CD4-positive, alpha-beta T cell (primary cell): Measurements from ENCODE around the gene SFMBT2. TPM values are rescaled to one million over a fixed set of nuclear protein-coding genes. Genes with fewer than 3 reads are reported as not detected.
"Not testable (repeated sequence)": the region's sequence is repeated elsewhere in the genome, so short reads cannot be mapped to it uniquely, and the experiment has no call there.

Experiments
- ATAC-seq: fragments of 200-7000 bp; cut with Tn5 transposase; one replicate; pipeline ENCODE4 v1.10.0; 2022; ENCODE audit warnings: mild to moderate bottlenecking; ENCODE audit not compliant: poor library complexity
- CTCF ChIA-PET: fragments of 350-600 bp; sonication (Branson Sonifier 250); formaldehyde crosslinking; loops from one replicate; lab custom pipeline; 2021; ENCODE audit warnings: antibody characterized with exemption, inconsistent platforms; lab: Charles Lee
- POLR2A ChIA-PET: fragments of 350-600 bp; sonication (Branson Sonifier 250); formaldehyde crosslinking; loops from one replicate; lab custom pipeline; 2021; ENCODE audit warnings: antibody characterized with exemption, inconsistent platforms; lab: Charles Lee
- DNase-seq, 14 experiments: peaks; one replicate each; pipeline ENCODE4 v3.0.0-alpha.2; 2013 to 2020; ENCODE audit warnings: mixed read lengths in 2 of 14
- H3K27ac ChIP-seq, 2 donors: one replicate each; pipeline versions ENCODE4 v1.5.1 to v1.7.0; 2013; ENCODE audit warnings: low read length in 2 of 2, low read depth in 1 of 2, mild to moderate bottlenecking in 1 of 2
- H3K27me3 ChIP-seq, 2 experiments: 1 replicate in 1 of 2; 2 replicates in 1 of 2; pipeline versions ENCODE4 v1.6.1 to v1.7.0; 2013; ENCODE audit warnings: low read length in 2 of 2, control low read depth in 1 of 2, mild to moderate bottlenecking in 1 of 2, moderate library complexity in 1 of 2; ENCODE audit not compliant: insufficient read depth in 2 of 2, control insufficient read depth in 1 of 2
- H3K36me3 ChIP-seq: one replicate; pipeline ENCODE4 v1.6.1; 2013; ENCODE audit warnings: low read length, control low read depth; ENCODE audit not compliant: insufficient read depth
- H3K4me1 ChIP-seq: one replicate; pipeline ENCODE4 v1.6.1; 2013; ENCODE audit warnings: low read length, control low read depth; ENCODE audit not compliant: insufficient read depth
- H3K4me3 ChIP-seq: one replicate; pipeline ENCODE4 v1.5.1; 2013; ENCODE audit warnings: mild to moderate bottlenecking, low read length, moderate library complexity
- H3K9me3 ChIP-seq, 2 experiments: 1 replicate in 1 of 2; 2 replicates in 1 of 2; pipeline versions ENCODE4 v1.6.1 to v1.7.0; 2013; ENCODE audit warnings: low read length in 2 of 2, mild to moderate bottlenecking in 2 of 2, control low read depth in 1 of 2, moderate library complexity in 1 of 2; ENCODE audit not compliant: control insufficient read depth in 1 of 2, insufficient read depth in 1 of 2
- H3K27ac Mint-ChIP-seq: one replicate; pipeline ENCODE4 v1.8.0; 2020; ENCODE audit warnings: mixed read lengths
- H3K27me3 Mint-ChIP-seq: one replicate; pipeline ENCODE4 v1.8.0; 2021; ENCODE audit warnings: mixed read lengths
- H3K36me3 Mint-ChIP-seq: one replicate; pipeline ENCODE4 v1.8.0; 2021; ENCODE audit warnings: low read depth, mixed read lengths
- H3K4me1 Mint-ChIP-seq: one replicate; pipeline ENCODE4 v1.8.0; 2021; ENCODE audit warnings: low read depth, mixed read lengths
- H3K4me3 Mint-ChIP-seq: one replicate; pipeline ENCODE4 v1.8.0; 2020; ENCODE audit warnings: mild to moderate bottlenecking, mixed read lengths
- H3K9me3 Mint-ChIP-seq: one replicate; pipeline ENCODE4 v1.8.0; 2020; ENCODE audit warnings: mixed read lengths
- intact Hi-C, 2 experiments: fragments of 100-400 bp; cut with DNase I in 1 of 2; cut with micrococcal nuclease in 1 of 2; formaldehyde crosslinking; loops; one replicate each; pipeline versions ENCODE4 v1.15.1 to v1.9.0; 2023 to 2025; cut with DNase I, micrococcal nuclease
- total RNA-seq, 174 experiments: library from RNA in 2 of 174; stranded (reverse) in 2 of 174; gene quantifications; one replicate each; pipeline ENCODE4 v1.2.3 and lab custom pipeline; 2021 to 2026
- TF ChIP-seq, protein P1 (sequence below): fragments of 200-600 bp; IDR thresholded peaks from one replicate; pipeline ENCODE4 v1.8.0; 2022; ENCODE audit warnings: antibody characterized with exemption, mild to moderate bottlenecking

The SFMBT2 gene
- total RNA-seq, 2 experiments from 2014 or later: 41.0 to 42.0 TPM

DNA sequence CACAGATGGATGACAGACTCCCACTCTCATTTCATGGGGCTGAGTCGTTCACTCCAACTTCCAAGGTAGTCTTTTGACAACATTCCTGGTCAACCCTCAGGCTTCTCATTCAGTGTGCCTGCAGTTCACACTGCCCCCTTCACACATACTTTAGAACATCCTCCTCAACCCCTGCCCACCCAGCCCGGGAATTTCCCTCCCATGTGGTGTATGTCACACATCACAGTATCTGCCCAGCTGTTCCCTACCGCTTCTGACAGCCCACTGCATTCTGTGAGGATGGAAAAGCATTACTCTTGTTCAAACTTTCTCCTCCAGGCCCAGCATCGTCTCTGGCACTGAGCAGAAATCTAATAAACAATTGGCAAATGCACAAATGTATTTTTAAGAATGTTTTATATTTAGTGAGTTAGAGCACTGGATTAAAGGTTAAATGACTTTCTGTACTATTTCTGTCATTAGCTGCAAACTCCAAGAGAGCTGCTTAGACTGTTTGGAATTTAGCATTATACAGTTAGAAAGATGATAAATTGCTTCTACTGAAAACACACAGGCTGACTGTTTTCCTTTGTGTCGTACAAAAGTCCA, 110.4 kb downstream of the SFMBT2 start:
- Mint-ChIP-seq H3K4me1 (peaks cover 77% of the 10 kb centered on the region), H3K27ac (peak overlapping the region; percentile 10), H3K27me3 (no peaks in the 10 kb centered on the region), H3K36me3 (peaks cover 59% of the 10 kb centered on the region), H3K4me3 (no peak overlapping the region), H3K9me3 (peaks cover 2% of the 10 kb centered on the region)
- H3K36me3 ChIP-seq: no peaks in the 10 kb centered on the region
- TF ChIP-seq, protein P1, sequence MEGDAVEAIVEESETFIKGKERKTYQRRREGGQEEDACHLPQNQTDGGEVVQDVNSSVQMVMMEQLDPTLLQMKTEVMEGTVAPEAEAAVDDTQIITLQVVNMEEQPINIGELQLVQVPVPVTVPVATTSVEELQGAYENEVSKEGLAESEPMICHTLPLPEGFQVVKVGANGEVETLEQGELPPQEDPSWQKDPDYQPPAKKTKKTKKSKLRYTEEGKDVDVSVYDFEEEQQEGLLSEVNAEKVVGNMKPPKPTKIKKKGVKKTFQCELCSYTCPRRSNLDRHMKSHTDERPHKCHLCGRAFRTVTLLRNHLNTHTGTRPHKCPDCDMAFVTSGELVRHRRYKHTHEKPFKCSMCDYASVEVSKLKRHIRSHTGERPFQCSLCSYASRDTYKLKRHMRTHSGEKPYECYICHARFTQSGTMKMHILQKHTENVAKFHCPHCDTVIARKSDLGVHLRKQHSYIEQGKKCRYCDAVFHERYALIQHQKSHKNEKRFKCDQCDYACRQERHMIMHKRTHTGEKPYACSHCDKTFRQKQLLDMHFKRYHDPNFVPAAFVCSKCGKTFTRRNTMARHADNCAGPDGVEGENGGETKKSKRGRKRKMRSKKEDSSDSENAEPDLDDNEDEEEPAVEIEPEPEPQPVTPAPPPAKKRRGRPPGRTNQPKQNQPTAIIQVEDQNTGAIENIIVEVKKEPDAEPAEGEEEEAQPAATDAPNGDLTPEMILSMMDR: no peak
- CTCF ChIA-PET: no interaction called here
- peaks cover 0 to 4% of the 10 kb centered on the region in 2 experiments for H3K9me3 ChIP-seq
- no peak overlapping the region for H3K27ac ChIP-seq
- DNase-seq (no peak), ATAC-seq (no peak)
- H3K4me3 ChIP-seq: no peak overlapping the region
- H3K4me1 ChIP-seq: peaks cover 20% of the 10 kb centered on the region
- intact Hi-C loops: no loop called here
- H3K27me3 ChIP-seq: no peaks in the 10 kb centered on the region
- POLR2A ChIA-PET: no interaction called here

GRCh38 chr10:7299601-7300325, 111.1 kb downstream of the SFMBT2 start:
- H3K36me3 ChIP-seq, H3K9me3 Mint-ChIP-seq, H3K4me3 ChIP-seq, H3K4me3 Mint-ChIP-seq, intact Hi-C loops, H3K9me3 ChIP-seq, H3K27me3 ChIP-seq, H3K27me3 Mint-ChIP-seq, H3K27ac Mint-ChIP-seq, DNase-seq, ATAC-seq, POLR2A ChIA-PET, H3K27ac ChIP-seq, CTCF ChIA-PET: not testable (repeated sequence)
- peaks cover 20% of the 10 kb centered on the region for H3K4me1 ChIP-seq
- H3K36me3 Mint-ChIP-seq: peaks cover 59% of the 10 kb centered on the region
- peaks cover 77% of the 10 kb centered on the region for H3K4me1 Mint-ChIP-seq

DNA sequence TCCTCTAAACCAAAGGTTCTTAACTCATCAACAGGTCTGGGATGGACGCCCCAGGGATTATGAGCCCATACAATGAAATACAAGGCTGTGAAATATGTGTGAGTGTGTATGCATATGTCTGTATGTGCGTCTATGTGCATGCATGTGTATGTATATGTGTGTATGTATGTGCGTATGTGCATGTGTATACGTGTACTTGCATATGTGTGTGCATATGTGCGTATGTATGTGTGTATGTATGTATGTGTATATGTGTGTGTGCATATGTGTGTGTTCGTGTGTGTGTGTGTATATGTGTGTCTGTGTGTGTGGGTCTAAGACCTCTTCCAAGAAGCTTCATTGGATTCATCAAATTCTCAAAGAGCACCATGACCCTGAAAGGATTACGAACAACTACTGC, 112.3 kb downstream of the SFMBT2 start:
- no peak overlapping the region for H3K27ac Mint-ChIP-seq
- ChIA-PET POLR2A (no interaction called here), CTCF (no interaction called here)
- H3K4me1 Mint-ChIP-seq: peaks cover 77% of the 10 kb centered on the region
- intact Hi-C loops: no loop called here
- H3K4me3 Mint-ChIP-seq: no peak overlapping the region
- ATAC-seq (no peak), DNase-seq (no peak)
- TF ChIP-seq, protein P1: no peak
- peaks cover 20% of the 10 kb centered on the region for H3K4me1 ChIP-seq
- peaks cover 52% of the 10 kb centered on the region for H3K36me3 Mint-ChIP-seq
- H3K9me3 Mint-ChIP-seq: peaks cover 2% of the 10 kb centered on the region
- no peaks in the 10 kb centered on the region for H3K27me3 ChIP-seq
- no peak overlapping the region for H3K4me3 ChIP-seq
- peaks cover 0 to 4% of the 10 kb centered on the region in 2 experiments for H3K9me3 ChIP-seq
- H3K27me3 Mint-ChIP-seq: no peaks in the 10 kb centered on the region
- H3K36me3 ChIP-seq: no peaks in the 10 kb centered on the region
- H3K27ac ChIP-seq: no peak overlapping the region
